ENCODE results near the gene SCIN.

GRCh38 chr7:12699299-12699698 lies 128.8 kb downstream of the SCIN start:
- TF ChIP-seq CTBP1 (IDR thresholded peaks at IDR 0.05; ENCODE audit: borderline replicate concordance), result no peak
- TF ChIP-seq BHLHE40 (IDR thresholded peaks at IDR 0.05; ENCODE audit: borderline replicate concordance), result no peak
- no peak for TF ChIP-seq HDGF (IDR thresholded peaks at IDR 0.05; ENCODE audit: borderline replicate concordance)
- TF ChIP-seq FOXA1 (IDR thresholded peaks at IDR 0.05), result no peak
- TF ChIP-seq L3MBTL2 (conservative IDR thresholded peaks at IDR 0.05), result no peak
- TF ChIP-seq, protein P1, sequence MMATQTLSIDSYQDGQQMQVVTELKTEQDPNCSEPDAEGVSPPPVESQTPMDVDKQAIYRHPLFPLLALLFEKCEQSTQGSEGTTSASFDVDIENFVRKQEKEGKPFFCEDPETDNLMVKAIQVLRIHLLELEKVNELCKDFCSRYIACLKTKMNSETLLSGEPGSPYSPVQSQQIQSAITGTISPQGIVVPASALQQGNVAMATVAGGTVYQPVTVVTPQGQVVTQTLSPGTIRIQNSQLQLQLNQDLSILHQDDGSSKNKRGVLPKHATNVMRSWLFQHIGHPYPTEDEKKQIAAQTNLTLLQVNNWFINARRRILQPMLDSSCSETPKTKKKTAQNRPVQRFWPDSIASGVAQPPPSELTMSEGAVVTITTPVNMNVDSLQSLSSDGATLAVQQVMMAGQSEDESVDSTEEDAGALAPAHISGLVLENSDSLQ (IDR thresholded peaks at IDR 0.05), result no peak
- no peak for TF ChIP-seq FOXM1 (IDR thresholded peaks at IDR 0.05; ENCODE audit: borderline replicate concordance)
- no peak for TF ChIP-seq TARDBP (IDR thresholded peaks at IDR 0.05)

Measured in HEK293T (cell line).